Prostate gland (tissue), 2 donors: ENCODE results near the gene RHOXF2B. TPM values are rescaled to one million over a fixed set of nuclear protein-coding genes. Genes with fewer than 3 reads are reported as not detected.
"Not testable (repeated sequence)": the region's sequence is repeated elsewhere in the genome, so short reads cannot be mapped to it uniquely, and the experiment has no call there.

Experiments used
- DNase-seq: peaks from one replicate; pipeline ENCODE4 v3.0.0-alpha.2; 2019; ENCODE audit warnings: low spot score
- H3K27ac ChIP-seq, 2 donors: fragments of 200-600 bp; sonication (generic); 2 replicates each; pipeline ENCODE4 v1.5.1; 2017 to 2019
- H3K27me3 ChIP-seq: fragments of 200-600 bp; sonication (generic); replicated peaks from 2 replicates; pipeline ENCODE4 v1.5.1; 2019; ENCODE audit not compliant: insufficient read depth
- H3K36me3 ChIP-seq, 2 donors: fragments of 200-600 bp; sonication (generic); 1 replicate in 1 of 2; 2 replicates in 1 of 2; pipeline versions ENCODE4 v1.5.1 to v1.8.1; 2017 to 2019
- H3K4me1 ChIP-seq: fragments of 200-600 bp; sonication (generic); replicated peaks from 2 replicates; pipeline ENCODE4 v1.5.1; 2019
- H3K4me3 ChIP-seq, 2 donors: fragments of 200-600 bp; sonication (generic); 2 replicates each; pipeline ENCODE4 v1.5.1; 2017 to 2019
- H3K9me3 ChIP-seq: fragments of 200-600 bp; sonication (generic); 2 replicates; pipeline ENCODE4 v1.5.1; 2017
- CTCF ChIP-seq, 4 experiments: fragments of 200-600 bp in 2 of 4; fragments of 450-650 bp in 2 of 4; sonication (generic) in 2 of 4; IDR thresholded peaks; 1 replicate in 3 of 4; 2 replicates in 1 of 4; pipeline ENCODE4 v1.5.1; 2016 to 2019; ENCODE audit warnings: antibody characterized with exemption in 4 of 4, mild to moderate bottlenecking in 2 of 4, moderate library complexity in 2 of 4
- POLR2A ChIP-seq: fragments of 450-650 bp; IDR thresholded peaks from one replicate; pipeline ENCODE4 v1.6.1; 2016; ENCODE audit warnings: antibody characterized with exemption, mild to moderate bottlenecking
- POLR2AphosphoS5 ChIP-seq: sonication (generic); formaldehyde crosslinking; IDR thresholded peaks from one replicate; pipeline ENCODE4 v1.6.1; 2017; ENCODE audit warnings: antibody characterized with exemption
- WGBS: methylation state at CpG from one replicate; pipeline ENCODE4 v1.1.5; 2018; 5-methylcytosine and 5-hydroxymethylcytosine counted together
- intact Hi-C: fragments of 100-400 bp; cut with DNase I; formaldehyde crosslinking; loops from one replicate; pipeline ENCODE4 v1.14.2; 2022
- total RNA-seq, 2 donors: library from RNA; depleted of rRNA; stranded (reverse); fragments of >200 nt; gene quantifications; one replicate each; pipeline ENCODE4 v1.1.0, GENCODE V29; 2016

The RHOXF2B gene
- under 1 TPM in 1 of 2 donors, not detected in 1; 0.97 TPM for total RNA-seq

GRCh38 chrX:120077590-120077989, at the start of gene RHOXF2B:
Gene RHOXF2B, minus strand, starts transcription at chrX:120077690. Its CDS starts 138 bp downstream, at chrX:120077552.
- H3K27me3 ChIP-seq, H3K27ac ChIP-seq, H3K4me3 ChIP-seq, H3K4me1 ChIP-seq, DNase-seq, H3K36me3 ChIP-seq, intact Hi-C loops, H3K9me3 ChIP-seq: not testable (repeated sequence)
- WGBS = no CpG with 5 or more reads among the region's 15 CpGs

GRCh38 chrX:120125444-120125843, 48.0 kb upstream of the RHOXF2B start:
- no peak overlapping the region for H3K4me3 ChIP-seq
- no CpG with 5 or more reads among the region's 3 CpGs for WGBS
- no peaks in the 10 kb centered on the region for H3K9me3 ChIP-seq
- no peaks in the 10 kb centered on the region for H3K27me3 ChIP-seq
- no peak overlapping the region for H3K27ac ChIP-seq
- intact Hi-C loops = no loop called here
- no peak for TF ChIP-seq CTCF (IDR thresholded peaks at IDR 0.05)
- no peak for TF ChIP-seq POLR2AphosphoS5
- TF ChIP-seq POLR2A = no peak
- H3K4me1 ChIP-seq = no peaks in the 10 kb centered on the region
- no peak for DNase-seq
- no peaks in the 10 kb centered on the region for H3K36me3 ChIP-seq

GRCh38 chrX:120120223-120120622, 42.7 kb upstream of the RHOXF2B start:
- Histone ChIP-seq H3K36me3 (no peaks in the 10 kb centered on the region), H3K4me3 (no peak overlapping the region), H3K27ac (no peak overlapping the region), H3K4me1 (no peaks in the 10 kb centered on the region), H3K27me3 (no peaks in the 10 kb centered on the region), H3K9me3 (no peaks in the 10 kb centered on the region)
- intact Hi-C loops = no loop called here
- TF ChIP-seq POLR2A (no peak), CTCF (IDR thresholded peaks at IDR 0.05) (no peak), POLR2AphosphoS5 (no peak)
- WGBS = 84% methylated on average over 12 of the region's 12 CpGs
- DNase-seq = no peak

- intact Hi-C loops = no loop called here
- H3K4me1 ChIP-seq = no peaks in the 10 kb centered on the region
- no peak within 1 kb of the TSS for H3K27ac ChIP-seq
- H3K36me3 ChIP-seq = no peaks in the 10 kb centered on the region
- no peaks in the 10 kb centered on the region for H3K27me3 ChIP-seq
- no peaks in the 10 kb centered on the region for H3K9me3 ChIP-seq
- TF ChIP-seq POLR2A (no peak), CTCF (IDR thresholded peaks at IDR 0.05) (no peak), POLR2AphosphoS5 (no peak)
- no peak within 1 kb of the TSS for H3K4me3 ChIP-seq
- WGBS = 98% methylated on average over 12 of the region's 35 CpGs
- DNase-seq = no peak
Observed at GRCh38 chrX:120115438-120115963, 38.0 kb upstream of the RHOXF2B start, which contains the start of gene RHOXF1. Gene RHOXF1, minus strand, starts transcription at chrX:120115913. Its CDS starts 51 bp downstream, at chrX:120115862.

GRCh38 chrX:120111611-120112010, 34.1 kb upstream of the RHOXF2B start:
- Histone ChIP-seq H3K4me1 (no peaks in the 10 kb centered on the region), H3K36me3 (no peaks in the 10 kb centered on the region), H3K4me3 (no peak overlapping the region), H3K9me3 (no peaks in the 10 kb centered on the region), H3K27me3 (no peaks in the 10 kb centered on the region), H3K27ac (no peak overlapping the region)
- no peak for TF ChIP-seq POLR2AphosphoS5
- no peak for TF ChIP-seq CTCF (IDR thresholded peaks at IDR 0.05)
- no peak for TF ChIP-seq POLR2A
- no peak for DNase-seq
- intact Hi-C loops = no loop called here
